ENCODE data around the gene STYXL2.

GRCh38 chr1:167077128-167077867 lies 16.6 kb upstream of the STYXL2 start:
- TF ChIP-seq L3MBTL2 (conservative IDR thresholded peaks at IDR 0.05) = no peak
- TF ChIP-seq BHLHE40 (IDR thresholded peaks at IDR 0.05; ENCODE audit: borderline replicate concordance) = no peak
- no peak for TF ChIP-seq HDGF (IDR thresholded peaks at IDR 0.05; ENCODE audit: borderline replicate concordance)
- no peak for TF ChIP-seq SP1 (IDR thresholded peaks at IDR 0.05)
- no peak for TF ChIP-seq PKNOX1 (IDR thresholded peaks at IDR 0.05)
- TF ChIP-seq FOXA1 (IDR thresholded peaks at IDR 0.05) = no peak
- TF ChIP-seq ARNT (IDR thresholded peaks at IDR 0.05) = no peak
- no peak for TF ChIP-seq ELF4 (IDR thresholded peaks at IDR 0.05)
- TF ChIP-seq FOXM1 (IDR thresholded peaks at IDR 0.05; ENCODE audit: borderline replicate concordance) = no peak
- TF ChIP-seq ZNF384 (IDR thresholded peaks at IDR 0.05) = no peak
- TF ChIP-seq SUZ12 (IDR thresholded peaks at IDR 0.05) = no peak
- no peak for TF ChIP-seq CTBP1 (IDR thresholded peaks at IDR 0.05; ENCODE audit: borderline replicate concordance)
- no peak for TF ChIP-seq FOXK2 (IDR thresholded peaks at IDR 0.05)
